ENCODE measurements around the gene SLC22A7.

GRCh38 chr6:43331891-43332290 is 33.8 kb downstream of the SLC22A7 start:
- TF ChIP-seq POLR2A (IDR thresholded peaks at IDR 0.05; ENCODE audit: low read length) (no peak), GATA1 (IDR thresholded peaks at IDR 0.05; ENCODE audit: low read depth, low read length) (no peak)
